H1 (cell line): ENCODE results near the gene ADCY6.

ENCODE experiments used
- CHD1 ChIP-seq: IDR thresholded peaks from 2 replicates; pipeline ENCODE4 v1.6.1; 2012; ENCODE audit warnings: low read depth, low read length, improper control_type of control experiment
- CHD2 ChIP-seq: IDR thresholded peaks from 2 replicates; pipeline ENCODE4 v1.6.1; 2012; ENCODE audit warnings: low read length, improper control_type of control experiment
- CTCF ChIP-seq, 3 experiments: IDR thresholded peaks; 1 replicate in 2 of 3; 2 replicates in 1 of 3; pipeline versions ENCODE4 v1.5.1 to v1.6.1; 2011; ENCODE audit warnings: low read length in 3 of 3, mild to moderate bottlenecking in 3 of 3, inconsistent platforms in 2 of 3, low read depth in 1 of 3, moderate library complexity in 1 of 3; ENCODE audit not compliant: insufficient read depth in 1 of 3; ENCODE audit errors: control extremely low read depth in 1 of 3
- EZH2 ChIP-seq: fragments of 200-600 bp; sonication (generic); IDR thresholded peaks from 2 replicates; pipeline ENCODE4 v1.7.1; 2012; ENCODE audit warnings: low read depth, mild to moderate bottlenecking, moderate library complexity, low read length, inconsistent platforms; ENCODE audit not compliant: severe bottlenecking
- HDAC6 ChIP-seq: IDR thresholded peaks from one replicate; pipeline ENCODE4 v1.7.1; 2012; ENCODE audit warnings: low read depth, mild to moderate bottlenecking, inconsistent platforms, low read length, moderate library complexity
- KDM1A ChIP-seq: fragments of 200-600, 300-600 bp; sonication (generic); IDR thresholded peaks from 2 replicates; pipeline ENCODE4 v1.7.1; 2016; ENCODE audit warnings: mild to moderate bottlenecking, low read length, borderline replicate concordance
- POLR2A ChIP-seq, 2 experiments: IDR thresholded peaks; 1 replicate in 1 of 2; 2 replicates in 1 of 2; pipeline ENCODE4 v1.6.1; 2011; ENCODE audit warnings: low read depth in 2 of 2, low read length in 2 of 2, mild to moderate bottlenecking in 2 of 2; ENCODE audit errors: control extremely low read depth in 1 of 2
- POLR2AphosphoS5 ChIP-seq: IDR thresholded peaks from 2 replicates; pipeline ENCODE4 v1.6.1; 2011; ENCODE audit warnings: low read depth, low read length
- SIX5 ChIP-seq: IDR thresholded peaks from 2 replicates; pipeline ENCODE4 v1.6.1; 2011; ENCODE audit warnings: mild to moderate bottlenecking, low read depth, low read length
- SRF ChIP-seq: IDR thresholded peaks from 2 replicates; pipeline ENCODE4 v1.6.1; 2011; ENCODE audit warnings: mild to moderate bottlenecking, low read depth, low read length, moderate library complexity

- TF ChIP-seq CTCF (IDR thresholded peaks at IDR 0.05; ENCODE audit: control extremely low read depth in 1 of 3, insufficient read depth in 1 of 3, low read depth in 1 of 3, low read length in 3 of 3) (no peak), KDM1A (no peak), POLR2AphosphoS5 (no peak), CHD2 (no peak), SIX5 (no peak), POLR2A (IDR thresholded peaks at IDR 0.05; ENCODE audit: control extremely low read depth in 1 of 2, low read depth in 2 of 2, low read length in 2 of 2) (no peak), SRF (no peak), CHD1 (no peak), EZH2 (no peak), HDAC6 (no peak)
Observed at GRCh38 chr12:48816143-48816854, 27.4 kb upstream of the ADCY6 start.
